H9 (cell line): Measurements from ENCODE around the gene VAV2. TPM values are rescaled to one million over a fixed set of nuclear protein-coding genes. Genes with fewer than 3 reads are reported as not detected.

Source experiments
- DNase-seq: peaks from one replicate; pipeline ENCODE4 v3.0.0-alpha.2; 2017
- H2AFZ ChIP-seq: one replicate; pipeline ENCODE4 v1.6.1; 2013; ENCODE audit warnings: mild to moderate bottlenecking, low read length, control low read depth, moderate library complexity
- H2AK5ac ChIP-seq: 2 replicates; pipeline ENCODE4 v1.6.1; 2013; ENCODE audit warnings: low read length, control low read depth, mixed read lengths; ENCODE audit not compliant: insufficient read length
- H2BK120ac ChIP-seq: one replicate; pipeline ENCODE4 v1.6.1; 2013; ENCODE audit warnings: low read depth, mild to moderate bottlenecking, low read length, control low read depth, inconsistent platforms; ENCODE audit not compliant: poor library complexity, severe bottlenecking
- H2BK12ac ChIP-seq: 2 replicates; pipeline ENCODE4 v1.6.1; 2013; ENCODE audit warnings: low read length, control low read depth, mixed read lengths, low read depth; ENCODE audit not compliant: insufficient read length
- H2BK15ac ChIP-seq: 2 replicates; pipeline ENCODE4 v1.6.1; 2013; ENCODE audit warnings: low read depth, low read length, control low read depth
- H2BK20ac ChIP-seq: one replicate; pipeline ENCODE4 v1.6.1; 2013; ENCODE audit warnings: low read depth, mild to moderate bottlenecking, low read length, control low read depth, inconsistent platforms; ENCODE audit not compliant: poor library complexity, severe bottlenecking
- H2BK5ac ChIP-seq: 2 replicates; pipeline ENCODE4 v1.6.1; 2013; ENCODE audit warnings: low read length, control low read depth, mixed read lengths; ENCODE audit not compliant: insufficient read length
- H3K14ac ChIP-seq: 2 replicates; pipeline ENCODE4 v1.6.1; 2013; ENCODE audit warnings: low read length, control low read depth; ENCODE audit not compliant: insufficient read depth
- H3K18ac ChIP-seq: 2 replicates; pipeline ENCODE4 v1.6.1; 2013; ENCODE audit warnings: low read depth, mild to moderate bottlenecking, mixed read lengths, low read length, control low read depth; ENCODE audit not compliant: insufficient read length
- H3K23ac ChIP-seq: 2 replicates; pipeline ENCODE4 v1.6.1; 2013; ENCODE audit warnings: low read length, control low read depth, mixed read lengths, low read depth; ENCODE audit not compliant: insufficient read length
- H3K23me2 ChIP-seq: 2 replicates; pipeline ENCODE4 v1.6.1; 2013; ENCODE audit warnings: low read depth, mild to moderate bottlenecking, mixed read lengths, low read length, control low read depth; ENCODE audit not compliant: insufficient read length, poor library complexity, severe bottlenecking
- H3K27ac ChIP-seq: 2 replicates; pipeline ENCODE4 v1.5.1; 2013; ENCODE audit warnings: low read length, control low read depth, mixed read lengths, low read depth; ENCODE audit not compliant: insufficient read length
- H3K27me3 ChIP-seq: 2 replicates; pipeline ENCODE4 v1.6.1; 2013; ENCODE audit warnings: low read length, control low read depth, inconsistent platforms; ENCODE audit not compliant: insufficient read depth
- H3K4ac ChIP-seq: 2 replicates; pipeline ENCODE4 v1.6.1; 2013; ENCODE audit warnings: low read depth, mild to moderate bottlenecking, control low read depth, inconsistent platforms, low read length, moderate library complexity
- H3K4me1 ChIP-seq: 2 replicates; pipeline ENCODE4 v1.6.1; 2013; ENCODE audit warnings: low read length, control low read depth, inconsistent platforms; ENCODE audit not compliant: insufficient read depth
- H3K4me2 ChIP-seq: 2 replicates; pipeline ENCODE4 v1.6.1; 2013; ENCODE audit warnings: low read length, control low read depth, mixed read lengths; ENCODE audit not compliant: insufficient read length, insufficient read depth
- H3K56ac ChIP-seq: 2 replicates; pipeline ENCODE4 v1.6.1; 2013; ENCODE audit warnings: low read depth, mild to moderate bottlenecking, mixed read lengths, low read length, control low read depth; ENCODE audit not compliant: insufficient read length
- H3K79me1 ChIP-seq: 2 replicates; pipeline ENCODE4 v1.6.1; 2013; ENCODE audit warnings: low read depth, mild to moderate bottlenecking, moderate library complexity, low read length, control low read depth, inconsistent platforms; ENCODE audit not compliant: insufficient read depth, poor library complexity, severe bottlenecking
- H3K79me2 ChIP-seq: 2 replicates; pipeline ENCODE4 v1.6.1; 2013; ENCODE audit warnings: low read length, control low read depth, inconsistent platforms; ENCODE audit not compliant: insufficient read depth
- H3K9ac ChIP-seq: 2 replicates; pipeline ENCODE4 v1.6.1; 2013; ENCODE audit warnings: low read length, control low read depth, mixed read lengths; ENCODE audit not compliant: insufficient read length; ENCODE audit errors: extremely low read depth
- H3K9me3 ChIP-seq: one replicate; pipeline ENCODE4 v1.6.1; 2013; ENCODE audit warnings: low read depth, low read length, inconsistent platforms; ENCODE audit not compliant: control insufficient read depth
- H3T11ph ChIP-seq: one replicate; pipeline ENCODE4 v1.6.1; 2013; ENCODE audit warnings: mild to moderate bottlenecking, low read length, control low read depth, inconsistent platforms
- H4K20me1 ChIP-seq: one replicate; pipeline ENCODE4 v1.6.1; 2013; ENCODE audit not compliant: control insufficient read depth, insufficient read length, insufficient read depth
- H4K5ac ChIP-seq: 2 replicates; pipeline ENCODE4 v1.6.1; 2013; ENCODE audit warnings: low read depth, mild to moderate bottlenecking, mixed read lengths, low read length, control low read depth; ENCODE audit not compliant: insufficient read length
- H4K8ac ChIP-seq: replicated peaks from 2 replicates; pipeline ENCODE4 v1.6.1; 2013; ENCODE audit warnings: low read length, control low read depth, mixed read lengths, low read depth; ENCODE audit not compliant: insufficient read length
- H4K91ac ChIP-seq: 2 replicates; pipeline ENCODE4 v1.6.1; 2013; ENCODE audit warnings: low read depth, mild to moderate bottlenecking, moderate library complexity, mixed read lengths, low read length, control low read depth; ENCODE audit not compliant: insufficient read length
- H3K27ac Mint-ChIP-seq, 3 experiments: 2 replicates in 2 of 3; 3 replicates in 1 of 3; pipeline ENCODE4 v1.8.0; 2020 to 2021; ENCODE audit warnings: mixed read lengths in 3 of 3, mild to moderate bottlenecking in 1 of 3, moderate library complexity in 1 of 3
- H3K27me3 Mint-ChIP-seq: 2 replicates; pipeline ENCODE4 v1.8.0; 2021; ENCODE audit warnings: low read depth, mild to moderate bottlenecking, moderate library complexity, mixed read lengths
- H3K36me3 Mint-ChIP-seq, 3 experiments: 2 replicates in 2 of 3; 3 replicates in 1 of 3; pipeline ENCODE4 v1.8.0; 2020 to 2021; ENCODE audit warnings: low read depth in 3 of 3, mixed read lengths in 3 of 3; ENCODE audit not compliant: insufficient read depth in 1 of 3
- H3K4me1 Mint-ChIP-seq, 2 experiments: 2 replicates each; pipeline ENCODE4 v1.8.0; 2020; ENCODE audit warnings: mixed read lengths in 2 of 2
- H3K4me3 Mint-ChIP-seq, 2 experiments: 2 replicates in 1 of 2; 3 replicates in 1 of 2; pipeline ENCODE4 v1.8.0; 2020 to 2021; ENCODE audit warnings: mild to moderate bottlenecking in 2 of 2, mixed read lengths in 2 of 2, moderate library complexity in 1 of 2
- H3K9me3 Mint-ChIP-seq, 2 experiments: 2 replicates in 1 of 2; 3 replicates in 1 of 2; pipeline ENCODE4 v1.8.0; 2020; ENCODE audit warnings: mild to moderate bottlenecking in 2 of 2, mixed read lengths in 2 of 2, moderate library complexity in 1 of 2
- WGBS: extraction: QIAGEN DNeasy Blood & Tissue Kit; methylation state at CpG from one replicate; pipeline ENCODE4 v1.1.7; 2013; ENCODE audit warnings: missing lambda C conversion rate, low lambda C conversion rate, mixed read lengths; ENCODE audit not compliant: insufficient read length; ENCODE audit errors: extremely low coverage; 5-methylcytosine and 5-hydroxymethylcytosine counted together
- total RNA-seq: library from RNA; stranded (reverse); gene quantifications from 2 replicates; pipeline ENCODE4 v1.2.1, GENCODE V29; 2021
- TF ChIP-seq, protein P1 (sequence below): fragments of 200-600 bp; sonication (generic); conservative IDR thresholded peaks from 3 replicates; pipeline ENCODE4 v1.8.0; 2021; ENCODE audit warnings: antibody characterized with exemption, mild to moderate bottlenecking

Gene VAV2
- total RNA-seq, 1 experiment from 2014 or later: 58.7 TPM

DNA sequence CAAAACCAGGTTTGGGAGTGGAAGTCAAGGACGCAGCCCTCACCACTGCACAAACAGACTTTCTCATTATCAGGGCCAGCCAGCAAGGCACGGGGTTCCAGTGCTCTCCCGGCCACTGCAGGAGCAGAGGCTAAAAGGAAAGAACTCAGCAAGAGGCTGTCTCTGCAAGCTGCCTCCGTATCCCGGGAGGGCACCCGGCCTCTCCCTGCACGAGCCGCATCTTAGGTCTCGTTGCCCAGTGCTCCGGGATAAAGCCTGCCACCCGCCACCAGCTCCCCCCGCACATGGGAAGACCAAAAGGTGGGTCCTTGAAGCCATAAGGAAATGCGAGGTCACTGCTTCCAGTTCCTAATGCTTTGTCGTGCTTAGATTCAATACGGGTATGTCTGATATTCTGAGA is 136.8 kb downstream of the VAV2 start:
- Histone ChIP-seq H2BK120ac (no peak overlapping the region), H3K56ac (no peak overlapping the region), H2BK5ac (no peak overlapping the region), H3K23ac (no peak overlapping the region), H3K4ac (no peak overlapping the region), H2BK12ac (no peak overlapping the region), H2AFZ (no peak overlapping the region), H3K4me1 (no peaks in the 10 kb centered on the region), H4K5ac (no peak overlapping the region), H3K79me1 (no peaks in the 10 kb centered on the region), H3K18ac (no peak overlapping the region), H3K9ac (no peak overlapping the region), H2AK5ac (no peak overlapping the region), H4K91ac (no peak overlapping the region), H3T11ph (no peak overlapping the region), H4K20me1 (no peaks in the 10 kb centered on the region), H3K23me2 (no peaks in the 10 kb centered on the region), H3K79me2 (no peaks in the 10 kb centered on the region), H3K27ac (no peak overlapping the region), H2BK15ac (no peak overlapping the region), H3K4me2 (no peak overlapping the region), H3K14ac (no peak overlapping the region), H4K8ac (no peak overlapping the region), H2BK20ac (no peak overlapping the region), H3K27me3 (no peaks in the 10 kb centered on the region), H3K9me3 (no peaks in the 10 kb centered on the region)
- H3K27ac Mint-ChIP-seq: peak overlapping the region; percentile 90 to 94 (median 91); a peak in 3 of 7 replicates
- H3K9me3 Mint-ChIP-seq: peaks cover 0 to 2% of the 10 kb centered on the region in 2 experiments; a peak in 1 of 5 replicates
- H3K27me3 Mint-ChIP-seq: no peaks in the 10 kb centered on the region; the same call in 1 of the 2 replicates
- peaks cover 9 to 13% of the 10 kb centered on the region in 2 experiments; a peak in 3 of 4 replicates for H3K4me1 Mint-ChIP-seq
- TF ChIP-seq, protein P1, sequence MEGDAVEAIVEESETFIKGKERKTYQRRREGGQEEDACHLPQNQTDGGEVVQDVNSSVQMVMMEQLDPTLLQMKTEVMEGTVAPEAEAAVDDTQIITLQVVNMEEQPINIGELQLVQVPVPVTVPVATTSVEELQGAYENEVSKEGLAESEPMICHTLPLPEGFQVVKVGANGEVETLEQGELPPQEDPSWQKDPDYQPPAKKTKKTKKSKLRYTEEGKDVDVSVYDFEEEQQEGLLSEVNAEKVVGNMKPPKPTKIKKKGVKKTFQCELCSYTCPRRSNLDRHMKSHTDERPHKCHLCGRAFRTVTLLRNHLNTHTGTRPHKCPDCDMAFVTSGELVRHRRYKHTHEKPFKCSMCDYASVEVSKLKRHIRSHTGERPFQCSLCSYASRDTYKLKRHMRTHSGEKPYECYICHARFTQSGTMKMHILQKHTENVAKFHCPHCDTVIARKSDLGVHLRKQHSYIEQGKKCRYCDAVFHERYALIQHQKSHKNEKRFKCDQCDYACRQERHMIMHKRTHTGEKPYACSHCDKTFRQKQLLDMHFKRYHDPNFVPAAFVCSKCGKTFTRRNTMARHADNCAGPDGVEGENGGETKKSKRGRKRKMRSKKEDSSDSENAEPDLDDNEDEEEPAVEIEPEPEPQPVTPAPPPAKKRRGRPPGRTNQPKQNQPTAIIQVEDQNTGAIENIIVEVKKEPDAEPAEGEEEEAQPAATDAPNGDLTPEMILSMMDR: no peak
- WGBS: no CpG with 5 or more reads among the region's 15 CpGs
- H3K36me3 Mint-ChIP-seq: peaks cover 3 to 23% (median 20%) of the 10 kb centered on the region in 3 experiments; a peak in 5 of 7 replicates
- DNase-seq: no peak
- no peak overlapping the region for H3K4me3 Mint-ChIP-seq
